Measurements from ENCODE around the gene SPRING1.

Gene SPRING1

GRCh38 chr12:116739381-116739887 lies 1.6 kb upstream of the SPRING1 start:
- no peak for DNase-seq

GRCh38 chr12:116736962-116737773 lies 701 bp downstream of the SPRING1 start:
- peak; percentile 51 for DNase-seq

GRCh38 chr12:116735951-116736599 lies 1.8 kb downstream of the SPRING1 start:
- peak; percentile 31 for DNase-seq

GRCh38 chr12:116735084-116735483 lies 2.8 kb downstream of the SPRING1 start:
- DNase-seq: no peak

GRCh38 chr12:116734156-116734768 lies 3.6 kb downstream of the SPRING1 start:
- peak; percentile 38 for DNase-seq

- no peak for DNase-seq
Observed at GRCh38 chr12:116731801-116732200, 6.1 kb downstream of the SPRING1 start.

- DNase-seq: no peak
Observed at GRCh38 chr12:116727891-116728290, 10.0 kb downstream of the SPRING1 start.

- DNase-seq: no peak
Observed at GRCh38 chr12:116727261-116727660, 10.6 kb downstream of the SPRING1 start.

GRCh38 chr12:116726694-116727093 lies 11.2 kb downstream of the SPRING1 start:
- DNase-seq: no peak

GRCh38 chr12:116722245-116722644 lies 15.6 kb downstream of the SPRING1 start:
- no peak for DNase-seq

- DNase-seq: no peak
Observed at GRCh38 chr12:116719731-116720528, 17.9 kb downstream of the SPRING1 start.

GRCh38 chr12:116718655-116719454 lies 19.0 kb downstream of the SPRING1 start:
- no peak for DNase-seq

- DNase-seq: no peak
Observed at GRCh38 chr12:116717466-116718437, 20.1 kb downstream of the SPRING1 start.

- DNase-seq: no peak
Observed at GRCh38 chr12:116714175-116714574, 23.7 kb downstream of the SPRING1 start.

- DNase-seq: no peak
Observed at GRCh38 chr12:116713527-116713926, 24.3 kb downstream of the SPRING1 start.

GRCh38 chr12:116712458-116713303 lies 25.2 kb downstream of the SPRING1 start:
- DNase-seq: no peak

- no peak for DNase-seq
Observed at GRCh38 chr12:116710370-116711150, 27.3 kb downstream of the SPRING1 start.

GRCh38 chr12:116709768-116710167 lies 28.1 kb downstream of the SPRING1 start:
- no peak for DNase-seq
